SK-N-SH (cell line): ENCODE data around the gene DUT. TPM values are rescaled to one million over a fixed set of nuclear protein-coding genes. Genes with fewer than 3 reads are reported as not detected.

Source experiments
- CTCF ChIA-PET: fragments of 300-600, 350-600 bp; formaldehyde crosslinking; extraction: SDS; loops from one replicate; lab custom pipeline; 2021; lab: Yijun Ruan, JAX
- POLR2A ChIA-PET: fragments of 350-600 bp; sonication (Branson Sonifier 250); formaldehyde crosslinking; extraction: SDS; loops from one replicate; lab custom pipeline; 2020; ENCODE audit warnings: antibody characterized with exemption, inconsistent platforms; lab: Yijun Ruan, JAX
- DNase-seq: peaks from one replicate; pipeline ENCODE4 v3.0.0; 2012
- H2AFZ ChIP-seq: fragments of 200-600 bp; sonication (generic); 2 replicates; pipeline ENCODE4 v1.8.1; 2016; ENCODE audit warnings: antibody characterized with exemption, mild to moderate bottlenecking, low read depth
- H3F3A ChIP-seq: fragments of 200-600 bp; sonication (generic); replicated peaks from 2 replicates; pipeline ENCODE3; 2016; ENCODE audit warnings: antibody characterized with exemption, mild to moderate bottlenecking; ENCODE audit not compliant: insufficient read depth
- H3K27ac ChIP-seq, 2 experiments: fragments of 200-500 bp in 1 of 2; fragments of 200-600 bp in 1 of 2; sonication (Bioruptor generic) in 1 of 2; sonication (generic), shearing (Covaris generic) in 1 of 2; 2 replicates each; pipeline versions ENCODE4 v1.5.1 to v1.6.1; 2014 to 2016; ENCODE audit warnings: low read depth in 2 of 2, inconsistent platforms in 1 of 2, low read length in 1 of 2, mild to moderate bottlenecking in 1 of 2, mixed read lengths in 1 of 2
- H3K27me3 ChIP-seq: fragments of 200-600 bp; sonication (generic), shearing (Covaris generic); 2 replicates; pipeline ENCODE4 v1.6.1; 2016; ENCODE audit warnings: mixed run types; ENCODE audit not compliant: insufficient read depth
- H3K36me3 ChIP-seq, 2 experiments: fragments of 200-500 bp in 1 of 2; fragments of 200-600 bp in 1 of 2; sonication (Bioruptor generic) in 1 of 2; sonication (generic) in 1 of 2; replicated peaks in 1 of 2; 2 replicates each; pipeline versions ENCODE3 to v1.5.1; 2014 to 2016; ENCODE audit warnings: low read length in 1 of 2, mild to moderate bottlenecking in 1 of 2; ENCODE audit not compliant: insufficient read depth in 2 of 2, control insufficient read depth in 1 of 2
- H3K4me1 ChIP-seq, 2 experiments: fragments of 200-500 bp in 1 of 2; fragments of 200-600 bp in 1 of 2; sonication (Bioruptor generic) in 1 of 2; sonication (generic), shearing (Covaris generic) in 1 of 2; 2 replicates each; pipeline versions ENCODE4 v1.5.1 to v1.6.1; 2014 to 2016; ENCODE audit warnings: low read depth in 1 of 2, low read length in 1 of 2, mixed run types in 1 of 2; ENCODE audit not compliant: insufficient read depth in 2 of 2, control insufficient read depth in 1 of 2
- H3K4me2 ChIP-seq: fragments of 200-600 bp; sonication (generic), shearing (Covaris generic); 2 replicates; pipeline ENCODE4 v1.6.1; 2017; ENCODE audit warnings: mixed run types
- H3K4me3 ChIP-seq, 2 experiments: fragments of 200-500 bp in 1 of 2; fragments of 200-600 bp in 1 of 2; sonication (Bioruptor generic) in 1 of 2; sonication (generic), shearing (Covaris generic) in 1 of 2; 2 replicates each; pipeline versions ENCODE4 v1.5.1 to v1.8.1; 2014 to 2016; ENCODE audit warnings: low read depth in 2 of 2, inconsistent platforms in 1 of 2, low read length in 1 of 2, mild to moderate bottlenecking in 1 of 2, mixed read lengths in 1 of 2, moderate library complexity in 1 of 2
- H3K79me2 ChIP-seq: fragments of 200-600 bp; sonication (generic); 2 replicates; pipeline ENCODE4 v1.8.1; 2017; ENCODE audit warnings: mild to moderate bottlenecking; ENCODE audit not compliant: insufficient read depth
- H3K9ac ChIP-seq: fragments of 200-600 bp; sonication (generic); 2 replicates; pipeline ENCODE4 v1.6.1; 2017; ENCODE audit warnings: mixed run types
- H3K9me2 ChIP-seq: fragments of 200-600 bp; sonication (generic); 2 replicates; pipeline ENCODE4 v1.6.1; 2017; ENCODE audit warnings: mixed run types
- H3K9me3 ChIP-seq: fragments of 200-600 bp; sonication (generic); 2 replicates; pipeline ENCODE4 v1.6.1; 2017; ENCODE audit warnings: mixed run types, mild to moderate bottlenecking, moderate library complexity
- H4K20me1 ChIP-seq: fragments of 200-600 bp; sonication (generic); 2 replicates; pipeline ENCODE4 v1.6.1; 2017; ENCODE audit warnings: mild to moderate bottlenecking, mixed run types; ENCODE audit not compliant: insufficient read depth
- ELF1 ChIP-seq: IDR thresholded peaks from 2 replicates; pipeline ENCODE4 v1.4.0; 2012
- EZH2phosphoT487 ChIP-seq: fragments of 200-600 bp; sonication (generic); IDR thresholded peaks from 2 replicates; pipeline ENCODE4 v1.6.1; 2017; ENCODE audit warnings: low read depth, mixed run types, mild to moderate bottlenecking, antibody characterized with exemption, moderate library complexity, borderline replicate concordance
- FOSL2 ChIP-seq: IDR thresholded peaks from 2 replicates; pipeline ENCODE4 v1.4.0; 2012; ENCODE audit warnings: low read depth, mild to moderate bottlenecking, moderate library complexity, borderline replicate concordance
- FOXM1 ChIP-seq: IDR thresholded peaks from 2 replicates; pipeline ENCODE4 v1.4.0; 2012; ENCODE audit warnings: low read depth, mild to moderate bottlenecking
- GATA2 ChIP-seq: sonication (generic); formaldehyde crosslinking; IDR thresholded peaks from 2 replicates; pipeline ENCODE4 v1.5.0; 2020; ENCODE audit warnings: mild to moderate bottlenecking, missing genetic modification reagents
- IRF3 ChIP-seq: fragments of 150-350 bp; IDR thresholded peaks from 2 replicates; pipeline ENCODE4 v1.6.1; 2016; ENCODE audit warnings: mild to moderate bottlenecking, low read depth, low read length
- MEF2A ChIP-seq: IDR thresholded peaks from 2 replicates; pipeline ENCODE4 v1.4.0; 2012; ENCODE audit warnings: low read depth, borderline replicate concordance
- NFIC ChIP-seq: IDR thresholded peaks from 2 replicates; pipeline ENCODE4 v1.4.0; 2012; ENCODE audit warnings: borderline replicate concordance
- NRF1 ChIP-seq: IDR thresholded peaks from 2 replicates; pipeline ENCODE4 v1.6.1; 2012; ENCODE audit warnings: low read depth, mild to moderate bottlenecking, low read length
- PBX3 ChIP-seq: IDR thresholded peaks from 2 replicates; pipeline ENCODE4; 2012
- RAD21 ChIP-seq: IDR thresholded peaks from 2 replicates; pipeline ENCODE4 v1.6.1; 2012; ENCODE audit warnings: mild to moderate bottlenecking, low read length
- RFX5 ChIP-seq: IDR thresholded peaks from 2 replicates; pipeline ENCODE4 v1.6.1; 2012; ENCODE audit warnings: mild to moderate bottlenecking, improper control_type of control experiment, low read length
- SMC3 ChIP-seq: IDR thresholded peaks from 2 replicates; pipeline ENCODE4 v1.6.1; 2012; ENCODE audit warnings: low read depth, low read length, improper control_type of control experiment
- USF1 ChIP-seq: IDR thresholded peaks from 2 replicates; pipeline ENCODE4 v1.4.0; 2012; ENCODE audit warnings: low read depth, borderline replicate concordance
- YY1 ChIP-seq: IDR thresholded peaks from 2 replicates; pipeline ENCODE4 v1.4.0; 2012; ENCODE audit warnings: low read depth, mild to moderate bottlenecking
- WGBS: methylation state at CpG from one replicate; pipeline ENCODE4 v1.1.6; 2017; ENCODE audit warnings: low lambda C conversion rate; 5-methylcytosine and 5-hydroxymethylcytosine counted together
- polyA plus RNA-seq, 3 experiments: library from polyadenylated mRNA; depleted of rRNA; stranded (reverse); fragments of >200 nt; gene quantifications; 2 replicates each; pipeline ENCODE4 v1.2.3, GENCODE V29; 2012

DUT gene
- polyA plus RNA-seq, 1 of the 3 experiments (the other 2 are of a cell fraction): 79.3 TPM

GRCh38 chr15:48289628-48290027, 41.6 kb upstream of the DUT start (continued):
- TF ChIP-seq EZH2phosphoT487 (no peak), NFIC (no peak)

- TF ChIP-seq FOXM1 (no peak), EZH2phosphoT487 (no peak)
- no peak overlapping the region for H2AFZ ChIP-seq
Observed at GRCh38 chr15:48292458-48292857, 38.8 kb upstream of the DUT start.

GRCh38 chr15:48297668-48298067, 33.6 kb upstream of the DUT start:
- Histone ChIP-seq H3K9ac (no peak overlapping the region), H3K27me3 (no peaks in the 10 kb centered on the region), H3K9me3 (no peaks in the 10 kb centered on the region), H4K20me1 (no peaks in the 10 kb centered on the region), H2AFZ (no peak overlapping the region), H3K9me2 (no peaks in the 10 kb centered on the region), H3K4me2 (no peak overlapping the region), H3K36me3 (no peaks in the 10 kb centered on the region), H3K27ac (no peak overlapping the region), H3K79me2 (no peaks in the 10 kb centered on the region), H3K4me3 (no peak overlapping the region), H3K4me1 (no peaks in the 10 kb centered on the region), H3F3A (no peaks in the 10 kb centered on the region)
- DNase-seq: no peak
- WGBS: 48% methylated on average over 2 of the region's 2 CpGs
- TF ChIP-seq FOSL2 (no peak), RAD21 (no peak), USF1 (no peak), IRF3 (no peak), NRF1 (no peak), SMC3 (no peak), GATA2 (CRISPR knock-in tag) (no peak), MEF2A (no peak), YY1 (no peak), PBX3 (no peak), ELF1 (no peak), FOXM1 (no peak), RFX5 (no peak)
- ChIA-PET CTCF (interaction anchor here (2.8 kb wide), 1 partner anchor 11 kb away, joined by 24 read pairs; no protein-coding TSS in a partner anchor), POLR2A (interaction anchor here (0.6 kb wide), 1 partner anchor 218 kb away, joined by 3 read pairs; no protein-coding TSS in a partner anchor)

More at GRCh38 chr15:48292458-48292857, 38.8 kb upstream of the DUT start:
- ChIA-PET POLR2A (no interaction called here), CTCF (interaction anchor here (4.4 kb wide), 1 partner anchor 8 kb away, joined by 19 read pairs; no protein-coding TSS in a partner anchor)
- no peaks in the 10 kb centered on the region for H4K20me1 ChIP-seq
- no peak overlapping the region for H3K9ac ChIP-seq
- no peak overlapping the region for H3K4me2 ChIP-seq
- WGBS: 69% methylated on average over 4 of the region's 4 CpGs
- H3K36me3 ChIP-seq: no peaks in the 10 kb centered on the region
- H3F3A ChIP-seq: no peaks in the 10 kb centered on the region
- H3K4me3 ChIP-seq: no peak overlapping the region
- H3K27ac ChIP-seq: no peak overlapping the region
- no peaks in the 10 kb centered on the region for H3K79me2 ChIP-seq
- DNase-seq: no peak
- H3K27me3 ChIP-seq: no peaks in the 10 kb centered on the region
- no peaks in the 10 kb centered on the region for H3K9me2 ChIP-seq
- H3K4me1 ChIP-seq: no peaks in the 10 kb centered on the region
- H3K9me3 ChIP-seq: no peaks in the 10 kb centered on the region
